ENCODE data around the gene SLC10A1. TPM values are rescaled to one million over a fixed set of nuclear protein-coding genes. Genes with fewer than 3 reads are reported as not detected.

SLC10A1 gene
- total RNA-seq, 1 experiment from 2014 or later = not detected

DNA sequence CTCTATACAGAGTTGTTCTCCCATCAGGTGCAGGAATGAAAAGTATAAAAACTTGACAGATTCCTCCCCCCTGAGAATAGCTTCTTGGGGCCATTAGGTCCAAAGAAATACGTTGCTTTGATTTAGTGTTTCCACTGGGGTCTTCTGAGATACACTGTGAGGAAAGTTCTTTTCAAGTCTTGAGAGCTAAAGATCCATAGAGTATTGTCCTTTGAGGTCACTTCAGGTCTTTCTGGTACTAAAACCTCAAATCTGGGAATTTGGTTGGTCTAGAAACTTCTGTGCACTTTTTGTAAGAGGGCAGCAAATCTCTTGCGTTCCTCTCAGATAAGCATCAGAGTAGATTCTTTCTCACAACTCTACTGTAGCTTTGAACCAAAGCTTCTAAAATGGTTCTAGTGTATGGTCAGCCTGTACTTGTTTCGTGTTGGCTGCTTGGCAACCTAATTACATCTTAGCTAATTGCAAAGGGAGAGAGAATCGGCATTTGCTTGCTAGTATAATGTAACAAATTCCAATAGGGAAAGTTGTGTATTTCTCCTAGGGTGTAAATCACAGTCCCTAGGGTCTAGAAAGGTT lies 20.1 kb downstream of the SLC10A1 start:
- H3K27ac Mint-ChIP-seq = no peak overlapping the region
- Histone ChIP-seq H3K79me1 (ENCODE audit: insufficient read depth, low read depth, low read length, poor library complexity, severe bottlenecking) (no peaks in the 10 kb centered on the region), H2BK20ac (ENCODE audit: low read depth, low read length, poor library complexity, severe bottlenecking) (no peak overlapping the region), H2AFZ (ENCODE audit: low read length) (no peak overlapping the region), H3K4me2 (ENCODE audit: insufficient read depth, insufficient read length, low read length) (no peak overlapping the region), H3K9me3 (ENCODE audit: control insufficient read depth, low read depth, low read length) (no peaks in the 10 kb centered on the region), H4K20me1 (ENCODE audit: control insufficient read depth, insufficient read depth, insufficient read length) (no peaks in the 10 kb centered on the region), H4K8ac (replicated peaks; ENCODE audit: insufficient read length, low read depth, low read length) (no peak overlapping the region), H3T11ph (ENCODE audit: low read length) (no peak overlapping the region), H2BK12ac (ENCODE audit: insufficient read length, low read depth, low read length) (no peak overlapping the region), H2AK5ac (ENCODE audit: insufficient read length, low read length) (no peak overlapping the region), H2BK120ac (ENCODE audit: low read depth, low read length, poor library complexity, severe bottlenecking) (no peak overlapping the region), H3K27me3 (ENCODE audit: insufficient read depth, low read length) (no peaks in the 10 kb centered on the region), H4K5ac (ENCODE audit: insufficient read length, low read depth, low read length) (no peak overlapping the region), H3K18ac (ENCODE audit: insufficient read length, low read depth, low read length) (no peak overlapping the region), H3K4ac (ENCODE audit: low read depth, low read length) (no peak overlapping the region), H3K14ac (ENCODE audit: insufficient read depth, low read length) (no peak overlapping the region), H4K91ac (ENCODE audit: insufficient read length, low read depth, low read length) (no peak overlapping the region), H3K4me1 (ENCODE audit: insufficient read depth, low read length) (no peaks in the 10 kb centered on the region), H3K23ac (ENCODE audit: insufficient read length, low read depth, low read length) (no peak overlapping the region), H3K79me2 (ENCODE audit: insufficient read depth, low read length) (no peaks in the 10 kb centered on the region; the same call in 1 of the 2 replicates), H2BK15ac (ENCODE audit: low read depth, low read length) (no peak overlapping the region), H3K56ac (ENCODE audit: insufficient read length, low read depth, low read length) (no peak overlapping the region), H2BK5ac (ENCODE audit: insufficient read length, low read length) (no peak overlapping the region), H3K27ac (ENCODE audit: insufficient read length, low read depth, low read length) (no peak overlapping the region), H3K23me2 (ENCODE audit: insufficient read length, low read depth, low read length, poor library complexity, severe bottlenecking) (no peaks in the 10 kb centered on the region), H3K9ac (ENCODE audit: extremely low read depth, insufficient read length, low read length) (no peak overlapping the region)
- no peak for DNase-seq
- H3K27me3 Mint-ChIP-seq (ENCODE audit: low read depth) = no peaks in the 10 kb centered on the region
- TF ChIP-seq, protein P1, sequence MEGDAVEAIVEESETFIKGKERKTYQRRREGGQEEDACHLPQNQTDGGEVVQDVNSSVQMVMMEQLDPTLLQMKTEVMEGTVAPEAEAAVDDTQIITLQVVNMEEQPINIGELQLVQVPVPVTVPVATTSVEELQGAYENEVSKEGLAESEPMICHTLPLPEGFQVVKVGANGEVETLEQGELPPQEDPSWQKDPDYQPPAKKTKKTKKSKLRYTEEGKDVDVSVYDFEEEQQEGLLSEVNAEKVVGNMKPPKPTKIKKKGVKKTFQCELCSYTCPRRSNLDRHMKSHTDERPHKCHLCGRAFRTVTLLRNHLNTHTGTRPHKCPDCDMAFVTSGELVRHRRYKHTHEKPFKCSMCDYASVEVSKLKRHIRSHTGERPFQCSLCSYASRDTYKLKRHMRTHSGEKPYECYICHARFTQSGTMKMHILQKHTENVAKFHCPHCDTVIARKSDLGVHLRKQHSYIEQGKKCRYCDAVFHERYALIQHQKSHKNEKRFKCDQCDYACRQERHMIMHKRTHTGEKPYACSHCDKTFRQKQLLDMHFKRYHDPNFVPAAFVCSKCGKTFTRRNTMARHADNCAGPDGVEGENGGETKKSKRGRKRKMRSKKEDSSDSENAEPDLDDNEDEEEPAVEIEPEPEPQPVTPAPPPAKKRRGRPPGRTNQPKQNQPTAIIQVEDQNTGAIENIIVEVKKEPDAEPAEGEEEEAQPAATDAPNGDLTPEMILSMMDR (conservative IDR thresholded peaks at IDR 0.05) = no peak
- peaks cover 36 to 77% (median 61%) of the 10 kb centered on the region in 3 experiments for H3K36me3 Mint-ChIP-seq (ENCODE audit: insufficient read depth in 1 of 3, low read depth in 3 of 3)
- H3K4me1 Mint-ChIP-seq = no peaks in the 10 kb centered on the region
- H3K9me3 Mint-ChIP-seq = no peaks in the 10 kb centered on the region
- no peak overlapping the region for H3K4me3 Mint-ChIP-seq
- WGBS (ENCODE audit: extremely low coverage, insufficient read length, low lambda C conversion rate) = no CpG with 5 or more reads among the region's 4 CpGs

Measured in H9 (cell line).